Measurements from ENCODE around the gene ANGPTL8.

ANGPTL8 gene

GRCh38 chr19:11198769-11199424 lies 40.5 kb upstream of the ANGPTL8 start:
- TF ChIP-seq CTCF (conservative IDR thresholded peaks at IDR 0.05; ENCODE audit: control insufficient read depth, insufficient read depth, low read depth, low read length), result no peak
- H3K4me3 ChIP-seq (ENCODE audit: control insufficient read depth, low read depth, low read length), result no peak overlapping the region
- DNase-seq (ENCODE audit: low read depth), result no peak

GRCh38 chr19:11199517-11199916 lies 39.9 kb upstream of the ANGPTL8 start:
- no peak for DNase-seq (ENCODE audit: low read depth)
- TF ChIP-seq CTCF (conservative IDR thresholded peaks at IDR 0.05; ENCODE audit: control insufficient read depth, insufficient read depth, low read depth, low read length), result no peak
- H3K4me3 ChIP-seq (ENCODE audit: control insufficient read depth, low read depth, low read length), result no peak overlapping the region

- no peak overlapping the region for H3K4me3 ChIP-seq (ENCODE audit: control insufficient read depth, low read depth, low read length)
- no peak for DNase-seq (ENCODE audit: low read depth)
- no peak for TF ChIP-seq CTCF (conservative IDR thresholded peaks at IDR 0.05; ENCODE audit: control insufficient read depth, insufficient read depth, low read depth, low read length)
Measured at GRCh38 chr19:11200015-11200574, 39.3 kb upstream of the ANGPTL8 start.

- no peak for TF ChIP-seq CTCF (conservative IDR thresholded peaks at IDR 0.05; ENCODE audit: control insufficient read depth, insufficient read depth, low read depth, low read length)
- no peak overlapping the region for H3K4me3 ChIP-seq (ENCODE audit: control insufficient read depth, low read depth, low read length)
- DNase-seq (ENCODE audit: low read depth), result no peak
Measured at GRCh38 chr19:11200931-11201330, 38.5 kb upstream of the ANGPTL8 start.

- no peak overlapping the region for H3K4me3 ChIP-seq (ENCODE audit: control insufficient read depth, low read depth, low read length)
- no peak for DNase-seq (ENCODE audit: low read depth)
- no peak for TF ChIP-seq CTCF (conservative IDR thresholded peaks at IDR 0.05; ENCODE audit: control insufficient read depth, insufficient read depth, low read depth, low read length)
Measured at GRCh38 chr19:11201791-11202190, 37.6 kb upstream of the ANGPTL8 start.

GRCh38 chr19:11202488-11203193 lies 36.8 kb upstream of the ANGPTL8 start:
- DNase-seq (ENCODE audit: low read depth), result no peak
- no peak overlapping the region for H3K4me3 ChIP-seq (ENCODE audit: control insufficient read depth, low read depth, low read length)
- no peak for TF ChIP-seq CTCF (conservative IDR thresholded peaks at IDR 0.05; ENCODE audit: control insufficient read depth, insufficient read depth, low read depth, low read length)
